Tibial artery (tissue), 4 donors: ENCODE results near the gene MICU1.
A peak's percentile ranks its signal among the peaks of the same experiment; 100 is the strongest.
"Not testable (repeated sequence)": the region's sequence is repeated elsewhere in the genome, so short reads cannot be mapped to it uniquely, and the experiment has no call there.

Experiments
- DNase-seq, 2 donors: peaks; one replicate each; pipeline ENCODE4 v3.0.0-alpha.2; 2019
- H3K27ac ChIP-seq, 2 donors: fragments of 200-600 bp; sonication (generic) in 1 of 2; 1 replicate in 1 of 2; 2 replicates in 1 of 2; pipeline ENCODE4 v1.5.1; 2018 to 2019; ENCODE audit warnings: mild to moderate bottlenecking in 1 of 2
- H3K27me3 ChIP-seq, 2 donors: fragments of 200-600 bp; sonication (generic) in 1 of 2; one replicate each; pipeline versions ENCODE4 v1.5.1 to v1.6.0; 2016 to 2019
- H3K36me3 ChIP-seq, 3 donors: fragments of 200-600 bp; sonication (generic) in 2 of 3; one replicate each; pipeline ENCODE4 v1.5.1; 2016 to 2019; ENCODE audit warnings: mild to moderate bottlenecking in 2 of 3
- H3K4me1 ChIP-seq, 4 donors: fragments of 200-600 bp; sonication (generic) in 2 of 4; 1 replicate in 3 of 4; 2 replicates in 1 of 4; pipeline ENCODE4 v1.5.1; 2016 to 2019
- H3K4me3 ChIP-seq, 2 donors: fragments of 200-600 bp; sonication (generic) in 1 of 2; 1 replicate in 1 of 2; 2 replicates in 1 of 2; pipeline ENCODE4 v1.5.1; 2018 to 2019; ENCODE audit warnings: mild to moderate bottlenecking in 2 of 2
- H3K9me3 ChIP-seq, 3 donors: fragments of 200-600 bp; sonication (generic) in 1 of 3; one replicate each; pipeline ENCODE4 v1.5.1; 2016 to 2019
- CTCF ChIP-seq, 2 experiments: fragments of 200-600 bp in 1 of 2; fragments of 450-650 bp in 1 of 2; IDR thresholded peaks; one replicate each; pipeline ENCODE4 v1.5.1; 2017 to 2019; ENCODE audit warnings: antibody characterized with exemption in 2 of 2, mild to moderate bottlenecking in 1 of 2, moderate library complexity in 1 of 2
- intact Hi-C: fragments of 100-400 bp; cut with DNase I; formaldehyde crosslinking; loops from one replicate; pipeline ENCODE4 v1.15.0; 2023; ENCODE audit warnings: low total_unique reads

MICU1 gene

GRCh38 chr10:72331575-72332422 lies 294.1 kb downstream of the MICU1 start:
- Histone ChIP-seq H3K4me3 (no peak overlapping the region), H3K36me3 (peaks cover 0 to 7% (median 0%) of the 10 kb centered on the region in 3 donors), H3K4me1 (peaks cover 11 to 90% (median 87%) of the 10 kb centered on the region in 4 donors), H3K9me3 (no peaks in the 10 kb centered on the region), H3K27me3 (no peaks in the 10 kb centered on the region), H3K27ac (peak overlapping the region; percentile 83 to 94)
- peak; percentile 83 to 95 for DNase-seq
- intact Hi-C loops, result no loop called here
- peak; percentile 48 to 60 for TF ChIP-seq CTCF (IDR thresholded peaks at IDR 0.05)

- H3K4me3 ChIP-seq, result no peak overlapping the region
- intact Hi-C loops, result no loop called here
- no peaks in the 10 kb centered on the region for H3K27me3 ChIP-seq
- DNase-seq, result no peak
- H3K4me1 ChIP-seq, result peaks cover 0 to 85% (median 79%) of the 10 kb centered on the region in 4 donors
- H3K36me3 ChIP-seq, result no peaks in the 10 kb centered on the region
- H3K27ac ChIP-seq, result peak overlapping the region; percentile 45 to 64
- no peaks in the 10 kb centered on the region for H3K9me3 ChIP-seq
- TF ChIP-seq CTCF (IDR thresholded peaks at IDR 0.05), result no peak
These were observed 295.8 kb downstream of the MICU1 start for GRCh38 chr10:72330069-72330426.

- peak in 1 of 2 donors; percentile 75 for DNase-seq
- Histone ChIP-seq H3K27me3 (no peaks in the 10 kb centered on the region), H3K9me3 (no peaks in the 10 kb centered on the region), H3K36me3 (no peaks in the 10 kb centered on the region), H3K27ac (peak overlapping the region; percentile 45 to 64), H3K4me1 (peaks cover 0 to 84% (median 78%) of the 10 kb centered on the region in 4 donors), H3K4me3 (no peak overlapping the region)
- no peak for TF ChIP-seq CTCF (IDR thresholded peaks at IDR 0.05)
- intact Hi-C loops, result loop anchor here (2.0 to 5.0 kb wide), 2 partner anchors 52 to 115 kb away; no protein-coding TSS in a partner anchor
These were observed 296.4 kb downstream of the MICU1 start for GRCh38 chr10:72329290-72330068.

GRCh38 chr10:72328829-72329204 lies 297.1 kb downstream of the MICU1 start:
- peak overlapping the region; percentile 45 to 64 for H3K27ac ChIP-seq
- no peaks in the 10 kb centered on the region for H3K9me3 ChIP-seq
- intact Hi-C loops, result loop anchor here (2.0 to 5.0 kb wide), 2 partner anchors 52 to 114 kb away; no protein-coding TSS in a partner anchor
- no peak for TF ChIP-seq CTCF (IDR thresholded peaks at IDR 0.05)
- H3K27me3 ChIP-seq, result no peaks in the 10 kb centered on the region
- no peaks in the 10 kb centered on the region for H3K36me3 ChIP-seq
- peaks cover 0 to 77% (median 72%) of the 10 kb centered on the region in 4 donors for H3K4me1 ChIP-seq
- DNase-seq, result no peak
- H3K4me3 ChIP-seq, result no peak overlapping the region

GRCh38 chr10:72328045-72328828 lies 297.6 kb downstream of the MICU1 start:
- Histone ChIP-seq H3K9me3 (no peaks in the 10 kb centered on the region), H3K27ac (peak overlapping the region; percentile 45 to 64), H3K27me3 (no peaks in the 10 kb centered on the region), H3K36me3 (no peaks in the 10 kb centered on the region), H3K4me3 (no peak overlapping the region), H3K4me1 (peaks cover 0 to 73% (median 66%) of the 10 kb centered on the region in 4 donors)
- TF ChIP-seq CTCF (IDR thresholded peaks at IDR 0.05), result peak; percentile 59 to 69
- intact Hi-C loops, result loop anchor here (2.0 to 5.0 kb wide), 2 partner anchors 51 to 113 kb away; no protein-coding TSS in a partner anchor
- peak; percentile 72 to 91 for DNase-seq

- intact Hi-C loops, result loop anchor here (5.0 kb wide), 1 partner anchor 50 kb away; no protein-coding TSS in a partner anchor
- DNase-seq, H3K9me3 ChIP-seq, H3K36me3 ChIP-seq, H3K27me3 ChIP-seq, H3K4me3 ChIP-seq: not testable (repeated sequence)
- Histone ChIP-seq H3K4me1 (peaks cover 0 to 71% (median 54%) of the 10 kb centered on the region in 4 donors), H3K27ac (peak overlapping the region in 1 of 2 donors; percentile 64)
These were observed 298.9 kb downstream of the MICU1 start for GRCh38 chr10:72326665-72327603.
